Astrocyte (in vitro differentiated cells and primary cell): ENCODE measurements around the gene DPYSL3. TPM values are rescaled to one million over a fixed set of nuclear protein-coding genes. Genes with fewer than 3 reads are reported as not detected.
A peak's percentile ranks its signal among the peaks of the same experiment; 100 is the strongest.

Source experiments
- DNase-seq: peaks from one replicate; pipeline ENCODE4 v3.0.0-alpha.2; 2010; ENCODE audit warnings: low read depth
- FAIRE-seq: peaks from 2 replicates; lab custom pipeline; 2011; peaks lifted over from hg19 to GRCh38; lab: Jason Lieb, UNC
- H2AFZ ChIP-seq: 2 replicates; pipeline ENCODE4 v1.6.0; 2012; ENCODE audit warnings: low read depth, low read length, inconsistent platforms
- H3K27ac ChIP-seq: 2 replicates; pipeline ENCODE4 v1.5.1; 2011; ENCODE audit warnings: low read depth, low read length, inconsistent platforms
- H3K27me3 ChIP-seq: 2 replicates; pipeline ENCODE4 v1.6.0; 2011; ENCODE audit warnings: low read length, inconsistent platforms; ENCODE audit not compliant: insufficient read depth
- H3K36me3 ChIP-seq: 2 replicates; pipeline ENCODE4 v1.5.1; 2011; ENCODE audit warnings: low read length, inconsistent platforms; ENCODE audit not compliant: insufficient read depth
- H3K4me1 ChIP-seq: 2 replicates; pipeline ENCODE4 v1.5.1; 2011; ENCODE audit warnings: low read length, inconsistent platforms; ENCODE audit not compliant: insufficient read depth
- H3K4me2 ChIP-seq: 2 replicates; pipeline ENCODE4 v1.6.0; 2012; ENCODE audit warnings: low read length, inconsistent platforms
- H3K4me3 ChIP-seq: 2 replicates; pipeline ENCODE4 v1.5.1; 2011; ENCODE audit warnings: low read depth, mild to moderate bottlenecking, low read length, inconsistent platforms; ENCODE audit not compliant: insufficient read depth
- H3K79me2 ChIP-seq: 2 replicates; pipeline ENCODE4 v1.6.0; 2012; ENCODE audit warnings: mild to moderate bottlenecking, low read length, inconsistent platforms; ENCODE audit not compliant: insufficient read depth
- H3K9ac ChIP-seq: 2 replicates; pipeline ENCODE4 v1.6.0; 2012; ENCODE audit warnings: mild to moderate bottlenecking, low read length, inconsistent platforms
- H3K9me3 ChIP-seq: 2 replicates; pipeline ENCODE4 v1.5.1; 2012; ENCODE audit warnings: low read depth, mild to moderate bottlenecking, low read length, inconsistent platforms; ENCODE audit not compliant: insufficient read depth
- H4K20me1 ChIP-seq: 2 replicates; pipeline ENCODE4 v1.6.0; 2012; ENCODE audit warnings: low read length, inconsistent platforms; ENCODE audit not compliant: insufficient read depth
- H3K27ac Mint-ChIP-seq: one replicate; pipeline ENCODE4 v1.8.0; 2021; ENCODE audit warnings: mild to moderate bottlenecking, mixed read lengths; ENCODE audit not compliant: unreplicated experiment
- H3K27me3 Mint-ChIP-seq: one replicate; pipeline ENCODE4 v1.8.0; 2021; ENCODE audit warnings: low read depth, mixed read lengths; ENCODE audit not compliant: unreplicated experiment
- H3K36me3 Mint-ChIP-seq: one replicate; pipeline ENCODE4 v1.8.0; 2021; ENCODE audit warnings: low read depth, mixed read lengths; ENCODE audit not compliant: unreplicated experiment
- H3K4me1 Mint-ChIP-seq: one replicate; pipeline ENCODE4 v1.8.0; 2021; ENCODE audit warnings: low read depth, mixed read lengths; ENCODE audit not compliant: unreplicated experiment
- H3K4me3 Mint-ChIP-seq: one replicate; pipeline ENCODE4 v1.8.0; 2021; ENCODE audit warnings: mild to moderate bottlenecking, moderate library complexity, mixed read lengths; ENCODE audit not compliant: unreplicated experiment
- H3K9me3 Mint-ChIP-seq: one replicate; pipeline ENCODE4 v1.8.0; 2021; ENCODE audit warnings: mild to moderate bottlenecking, mixed read lengths; ENCODE audit not compliant: unreplicated experiment
- CTCF ChIP-seq: IDR thresholded peaks from 2 replicates; pipeline ENCODE4 v1.5.1; 2011; ENCODE audit warnings: low read depth, mild to moderate bottlenecking, inconsistent platforms, low read length, moderate library complexity; ENCODE audit not compliant: insufficient read depth
- EZH2 ChIP-seq: IDR thresholded peaks from 2 replicates; pipeline ENCODE4 v1.6.1; 2012; ENCODE audit warnings: mild to moderate bottlenecking, low read length, inconsistent platforms; ENCODE audit not compliant: insufficient read depth
- total RNA-seq: library from RNA; stranded (reverse); gene quantifications from 2 replicates; pipeline ENCODE4 v1.2.1, GENCODE V29; 2021

The DPYSL3 gene
- total RNA-seq, 1 donor from 2014 or later, result 197 TPM

GRCh38 chr5:147509041-147509709, 693 bp downstream of the DPYSL3 start:
- H3K4me3 ChIP-seq, result peak overlapping the region; percentile 78
- H3K27me3 ChIP-seq, result no peaks in the 10 kb centered on the region
- peak overlapping the region; percentile 83 for H2AFZ ChIP-seq
- TF ChIP-seq CTCF (no peak), EZH2 (no peak)
- Mint-ChIP-seq H3K4me3 (peak overlapping the region; percentile 98), H3K36me3 (no peaks in the 10 kb centered on the region), H3K27ac (peak overlapping the region; percentile 60), H3K9me3 (no peaks in the 10 kb centered on the region), H3K4me1 (peaks cover 11% of the 10 kb centered on the region), H3K27me3 (no peaks in the 10 kb centered on the region)
- peaks cover 62% of the 10 kb centered on the region for H3K79me2 ChIP-seq
- DNase-seq (no peak), FAIRE-seq (no peak)
- peak overlapping the region; percentile 89 for H3K9ac ChIP-seq
- H3K4me1 ChIP-seq, result peaks cover 21% of the 10 kb centered on the region
- peaks cover 11% of the 10 kb centered on the region for H4K20me1 ChIP-seq
- no peaks in the 10 kb centered on the region for H3K36me3 ChIP-seq
- no peaks in the 10 kb centered on the region for H3K9me3 ChIP-seq
- peak overlapping the region; percentile 86 for H3K4me2 ChIP-seq
- H3K27ac ChIP-seq, result peak overlapping the region; percentile 69

- peaks cover 16% of the 10 kb centered on the region for H3K4me1 Mint-ChIP-seq
- H3K9me3 Mint-ChIP-seq, result no peaks in the 10 kb centered on the region
- H3K4me2 ChIP-seq, result peak overlapping the region; percentile 86
- peak overlapping the region; percentile 60 for H3K27ac Mint-ChIP-seq
- peak overlapping the region; percentile 69 for H3K27ac ChIP-seq
- peak overlapping the region; percentile 98 for H3K4me3 Mint-ChIP-seq
- peak overlapping the region; percentile 78 for H3K4me3 ChIP-seq
- H3K79me2 ChIP-seq, result peaks cover 67% of the 10 kb centered on the region
- H4K20me1 ChIP-seq, result peaks cover 16% of the 10 kb centered on the region
- TF ChIP-seq EZH2 (no peak), CTCF (no peak)
- peaks cover 26% of the 10 kb centered on the region for H3K4me1 ChIP-seq
- DNase-seq (no peak), FAIRE-seq (no peak)
- peak overlapping the region; percentile 89 for H3K9ac ChIP-seq
- H3K27me3 ChIP-seq, result no peaks in the 10 kb centered on the region
- H3K9me3 ChIP-seq, result no peaks in the 10 kb centered on the region
- no peaks in the 10 kb centered on the region for H3K36me3 Mint-ChIP-seq
- no peaks in the 10 kb centered on the region for H3K27me3 Mint-ChIP-seq
- H2AFZ ChIP-seq, result no peak overlapping the region
- no peaks in the 10 kb centered on the region for H3K36me3 ChIP-seq
Measured at GRCh38 chr5:147508711-147509040, 1.2 kb downstream of the DPYSL3 start.

- Mint-ChIP-seq H3K4me1 (peaks cover 20% of the 10 kb centered on the region), H3K4me3 (peak overlapping the region; percentile 98), H3K27me3 (no peaks in the 10 kb centered on the region), H3K9me3 (no peaks in the 10 kb centered on the region), H3K27ac (no peak overlapping the region), H3K36me3 (no peaks in the 10 kb centered on the region)
- Histone ChIP-seq H3K79me2 (peaks cover 78% of the 10 kb centered on the region), H3K27me3 (no peaks in the 10 kb centered on the region), H3K4me2 (peak overlapping the region; percentile 86), H4K20me1 (peaks cover 21% of the 10 kb centered on the region), H3K9me3 (no peaks in the 10 kb centered on the region), H3K4me1 (peaks cover 29% of the 10 kb centered on the region), H3K27ac (peak overlapping the region; percentile 69), H3K36me3 (no peaks in the 10 kb centered on the region), H3K9ac (peak overlapping the region; percentile 89), H3K4me3 (peak overlapping the region; percentile 78), H2AFZ (no peak overlapping the region)
- FAIRE-seq (peak; percentile 80), DNase-seq (peak; percentile 78)
- TF ChIP-seq CTCF (no peak), EZH2 (no peak)
Measured at GRCh38 chr5:147507480-147508126, 2.3 kb downstream of the DPYSL3 start.
